A549 (cell line): ENCODE data around the gene ALPI.
"Not testable (repeated sequence)": the region's sequence is repeated elsewhere in the genome, so short reads cannot be mapped to it uniquely, and the experiment has no call there.

Experiments
- EP300 ChIP-seq, 2 experiments: fragments of >200 bp; sonication (Bioruptor Twin); formaldehyde crosslinking; IDR thresholded peaks; 2 replicates in 1 of 2; 3 replicates in 1 of 2; pipeline ENCODE4 v1.6.1; 2016 to 2017
- JUN ChIP-seq, 2 experiments: fragments of >200 bp; sonication (Bioruptor Twin); formaldehyde crosslinking; IDR thresholded peaks; 2 replicates in 1 of 2; 3 replicates in 1 of 2; pipeline ENCODE4 v1.6.1; 2016 to 2017
- JUNB ChIP-seq: fragments of >200 bp; sonication (Bioruptor Twin); formaldehyde crosslinking; IDR thresholded peaks from 2 replicates; pipeline ENCODE4 v1.6.1; 2016
- NFE2L2 ChIP-seq: fragments of 150-350 bp; conservative IDR thresholded peaks from 2 replicates; pipeline ENCODE4 v1.6.1; 2014; ENCODE audit warnings: low read length
- NR3C1 ChIP-seq: fragments of >200 bp; sonication (Bioruptor Twin); formaldehyde crosslinking; IDR thresholded peaks from 3 replicates; pipeline ENCODE4 v1.6.1; 2017
- POLR2A ChIP-seq: IDR thresholded peaks from 2 replicates; pipeline ENCODE4 v1.6.1; 2012; ENCODE audit warnings: mild to moderate bottlenecking, low read length
- SMC3 ChIP-seq: fragments of >200 bp; sonication (Bioruptor Twin); formaldehyde crosslinking; IDR thresholded peaks from 3 replicates; pipeline ENCODE4 v1.6.1; 2018; ENCODE audit warnings: inconsistent platforms
- TF ChIP-seq, protein P1 (sequence below): fragments of 250-450 bp; sonication (Bioruptor Pico); IDR thresholded peaks from 2 replicates; pipeline ENCODE4 v1.5.0; 2021; ENCODE audit warnings: mild to moderate bottlenecking, moderate library complexity, borderline replicate concordance
- TF ChIP-seq, protein P2 (sequence below): fragments of >200 bp; sonication (Bioruptor Twin); formaldehyde crosslinking; IDR thresholded peaks from 3 replicates; pipeline ENCODE4 v1.5.1; 2016
- TF ChIP-seq, protein P3 (sequence below): IDR thresholded peaks from 2 replicates; pipeline ENCODE4 v1.6.1; 2012
- TF ChIP-seq, protein P4 (sequence below): IDR thresholded peaks from 2 replicates; pipeline ENCODE4 v1.6.1; 2012

DNA sequence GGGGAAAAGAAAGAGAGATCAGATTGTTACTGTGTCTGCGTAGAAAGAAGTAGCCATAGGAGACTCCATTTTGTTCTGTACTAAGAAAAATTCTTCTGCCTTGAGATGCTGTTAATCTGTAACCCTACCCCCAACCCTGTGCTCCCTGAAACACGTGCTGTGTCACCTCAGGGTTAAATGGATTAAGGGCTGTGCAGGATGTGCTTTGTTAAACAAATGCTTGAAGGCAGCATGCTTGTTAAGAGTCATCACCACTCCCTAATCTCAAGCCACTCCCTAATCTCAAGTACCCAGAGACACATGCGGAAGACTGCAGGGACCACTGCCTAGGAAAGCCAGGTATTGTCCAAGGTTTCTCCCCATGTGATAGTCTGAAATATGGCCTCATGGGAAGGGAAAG, 33.0 kb upstream of the ALPI start:
- TF ChIP-seq POLR2A; EP300 (IDR thresholded peaks at IDR 0.05); JUN (IDR thresholded peaks at IDR 0.05); NFE2L2; NR3C1; SMC3; JUNB: not testable (repeated sequence)
- TF ChIP-seq, protein P1, sequence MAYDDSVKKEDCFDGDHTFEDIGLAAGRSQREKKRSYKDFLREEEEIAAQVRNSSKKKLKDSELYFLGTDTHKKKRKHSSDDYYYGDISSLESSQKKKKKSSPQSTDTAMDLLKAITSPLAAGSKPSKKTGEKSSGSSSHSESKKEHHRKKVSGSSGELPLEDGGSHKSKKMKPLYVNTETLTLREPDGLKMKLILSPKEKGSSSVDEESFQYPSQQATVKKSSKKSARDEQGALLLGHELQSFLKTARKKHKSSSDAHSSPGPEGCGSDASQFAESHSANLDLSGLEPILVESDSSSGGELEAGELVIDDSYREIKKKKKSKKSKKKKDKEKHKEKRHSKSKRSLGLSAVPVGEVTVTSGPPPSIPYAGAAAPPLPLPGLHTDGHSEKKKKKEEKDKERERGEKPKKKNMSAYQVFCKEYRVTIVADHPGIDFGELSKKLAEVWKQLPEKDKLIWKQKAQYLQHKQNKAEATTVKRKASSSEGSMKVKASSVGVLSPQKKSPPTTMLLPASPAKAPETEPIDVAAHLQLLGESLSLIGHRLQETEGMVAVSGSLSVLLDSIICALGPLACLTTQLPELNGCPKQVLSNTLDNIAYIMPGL (CRISPR knock-in tag): not testable (repeated sequence)
- TF ChIP-seq, protein P2, sequence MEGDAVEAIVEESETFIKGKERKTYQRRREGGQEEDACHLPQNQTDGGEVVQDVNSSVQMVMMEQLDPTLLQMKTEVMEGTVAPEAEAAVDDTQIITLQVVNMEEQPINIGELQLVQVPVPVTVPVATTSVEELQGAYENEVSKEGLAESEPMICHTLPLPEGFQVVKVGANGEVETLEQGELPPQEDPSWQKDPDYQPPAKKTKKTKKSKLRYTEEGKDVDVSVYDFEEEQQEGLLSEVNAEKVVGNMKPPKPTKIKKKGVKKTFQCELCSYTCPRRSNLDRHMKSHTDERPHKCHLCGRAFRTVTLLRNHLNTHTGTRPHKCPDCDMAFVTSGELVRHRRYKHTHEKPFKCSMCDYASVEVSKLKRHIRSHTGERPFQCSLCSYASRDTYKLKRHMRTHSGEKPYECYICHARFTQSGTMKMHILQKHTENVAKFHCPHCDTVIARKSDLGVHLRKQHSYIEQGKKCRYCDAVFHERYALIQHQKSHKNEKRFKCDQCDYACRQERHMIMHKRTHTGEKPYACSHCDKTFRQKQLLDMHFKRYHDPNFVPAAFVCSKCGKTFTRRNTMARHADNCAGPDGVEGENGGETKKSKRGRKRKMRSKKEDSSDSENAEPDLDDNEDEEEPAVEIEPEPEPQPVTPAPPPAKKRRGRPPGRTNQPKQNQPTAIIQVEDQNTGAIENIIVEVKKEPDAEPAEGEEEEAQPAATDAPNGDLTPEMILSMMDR: not testable (repeated sequence)
- TF ChIP-seq, protein P3, sequence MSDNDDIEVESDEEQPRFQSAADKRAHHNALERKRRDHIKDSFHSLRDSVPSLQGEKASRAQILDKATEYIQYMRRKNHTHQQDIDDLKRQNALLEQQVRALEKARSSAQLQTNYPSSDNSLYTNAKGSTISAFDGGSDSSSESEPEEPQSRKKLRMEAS: not testable (repeated sequence)
- TF ChIP-seq, protein P4, sequence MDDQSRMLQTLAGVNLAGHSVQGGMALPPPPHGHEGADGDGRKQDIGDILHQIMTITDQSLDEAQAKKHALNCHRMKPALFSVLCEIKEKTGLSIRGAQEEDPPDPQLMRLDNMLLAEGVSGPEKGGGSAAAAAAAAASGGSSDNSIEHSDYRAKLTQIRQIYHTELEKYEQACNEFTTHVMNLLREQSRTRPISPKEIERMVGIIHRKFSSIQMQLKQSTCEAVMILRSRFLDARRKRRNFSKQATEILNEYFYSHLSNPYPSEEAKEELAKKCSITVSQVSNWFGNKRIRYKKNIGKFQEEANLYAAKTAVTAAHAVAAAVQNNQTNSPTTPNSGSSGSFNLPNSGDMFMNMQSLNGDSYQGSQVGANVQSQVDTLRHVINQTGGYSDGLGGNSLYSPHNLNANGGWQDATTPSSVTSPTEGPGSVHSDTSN: not testable (repeated sequence)
